Measurements from ENCODE around the gene EEIG2. TPM values are rescaled to one million over a fixed set of nuclear protein-coding genes. Genes with fewer than 3 reads are reported as not detected.

Gene EEIG2
- polyA plus RNA-seq, 3 donors, result 1.8 to 17.5 (median 4.1) TPM

DNA sequence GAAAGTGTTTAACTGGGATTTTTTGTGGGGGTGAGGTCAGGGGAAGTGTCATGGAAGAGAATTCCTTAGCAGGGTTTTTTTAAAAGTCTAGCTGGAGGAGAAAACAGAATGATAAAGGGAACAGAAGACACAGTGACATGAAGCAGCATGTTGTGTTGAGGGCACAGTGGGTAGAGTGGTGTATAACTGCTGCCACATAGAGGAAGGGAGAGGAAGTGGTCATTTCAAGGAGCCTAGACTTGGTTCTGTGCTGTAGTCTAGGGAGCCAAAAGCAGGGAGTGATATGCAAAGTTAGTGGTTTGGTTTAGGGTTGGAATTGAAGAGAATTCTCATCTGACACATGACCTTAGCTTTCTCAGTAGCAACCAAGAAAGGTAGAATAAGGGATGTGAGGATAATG is 10.2 kb downstream of the EEIG2 start:
- H3K27ac ChIP-seq (ENCODE audit: low read depth, low read length), result no peak overlapping the region

DNA sequence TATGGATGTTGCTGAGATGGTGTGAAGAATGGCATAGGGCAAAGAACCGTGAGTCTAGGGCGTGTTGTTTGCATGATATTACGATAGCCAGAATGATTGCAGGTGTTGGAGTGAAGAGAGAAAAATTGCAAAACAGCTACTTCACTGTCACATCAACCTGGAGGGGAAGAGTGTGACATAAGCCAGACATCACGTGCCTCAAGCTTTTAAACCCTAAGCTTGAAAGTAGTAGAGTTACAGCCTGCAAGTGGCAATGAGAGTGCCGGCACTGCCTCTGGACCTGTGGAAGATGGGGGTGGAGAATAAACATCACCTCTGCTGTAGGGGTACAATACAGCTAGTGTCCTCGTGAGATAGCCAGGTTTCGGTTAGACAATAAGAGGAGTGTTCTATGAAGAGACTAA is 11.1 kb downstream of the EEIG2 start:
- 71 to 75% (median 73%) methylated on average over 7 of the region's 7 CpGs for WGBS, 3 donors
- H3K27ac ChIP-seq (ENCODE audit: low read depth, low read length), result no peak overlapping the region

- 84 to 92% (median 89%) methylated on average over 5 of the region's 5 CpGs for WGBS, 3 donors
- H3K27ac ChIP-seq (ENCODE audit: low read depth, low read length), result no peak overlapping the region
Measured at GRCh38 chr1:108572182-108572581, 12.3 kb downstream of the EEIG2 start.

DNA sequence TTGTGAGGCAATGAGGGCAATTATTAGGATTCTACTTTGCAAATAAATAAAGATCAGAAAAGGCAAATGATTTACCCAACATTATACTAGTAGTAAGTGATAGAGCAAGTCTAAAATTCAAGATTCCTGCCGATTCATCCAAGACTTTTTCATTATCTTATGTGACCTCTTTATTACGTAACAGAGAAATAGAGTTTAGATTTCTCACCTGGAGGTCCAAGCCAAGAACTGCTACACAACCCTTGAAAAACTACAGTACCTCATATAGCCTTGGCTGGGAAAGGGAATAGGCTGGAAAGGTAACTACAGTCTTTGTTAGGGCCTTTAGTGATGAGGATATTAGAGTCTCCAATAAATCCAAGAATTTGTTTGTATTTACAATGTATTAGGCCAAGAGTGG is 13.3 kb downstream of the EEIG2 start:
- 90 to 97% (median 96%) methylated on average over 2 of the region's 2 CpGs for WGBS, 3 donors
- no peak overlapping the region for H3K27ac ChIP-seq (ENCODE audit: low read depth, low read length)

GRCh38 chr1:108574008-108574407 is 14.1 kb downstream of the EEIG2 start:
- no peak overlapping the region for H3K27ac ChIP-seq (ENCODE audit: low read depth, low read length)

- no peak overlapping the region for H3K27ac ChIP-seq (ENCODE audit: low read depth, low read length)
Measured at GRCh38 chr1:108575375-108575774, 15.5 kb downstream of the EEIG2 start.

- 59 to 71% (median 63%) methylated on average over 4 of the region's 4 CpGs for WGBS, 3 donors
- no peak overlapping the region for H3K27ac ChIP-seq (ENCODE audit: low read depth, low read length)
Measured at GRCh38 chr1:108583757-108584427, 24.0 kb downstream of the EEIG2 start.

GRCh38 chr1:108584428-108584856 is 24.5 kb downstream of the EEIG2 start:
- H3K27ac ChIP-seq (ENCODE audit: low read depth, low read length), result no peak overlapping the region
- WGBS, 3 donors, result 17 to 48% (median 47%) methylated on average over 5 of the region's 5 CpGs

DNA sequence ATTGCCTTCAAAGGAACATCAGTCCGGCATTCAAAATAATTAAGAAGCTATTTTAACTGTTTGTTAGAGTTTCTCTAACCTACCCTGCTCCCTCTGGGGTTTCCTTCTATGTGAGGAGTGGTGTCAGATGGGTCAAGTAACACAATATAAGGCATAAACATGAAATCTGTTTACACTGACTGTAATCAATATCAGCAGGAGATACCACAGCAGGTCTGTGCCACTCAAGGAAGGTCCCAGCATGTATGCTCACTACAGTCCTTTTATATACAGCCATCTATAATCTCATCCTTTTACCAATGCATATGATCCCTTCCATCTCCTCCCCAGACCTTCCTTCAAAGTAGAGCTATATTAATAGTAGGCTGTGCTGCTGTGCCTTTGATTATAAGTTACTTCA is 25.4 kb downstream of the EEIG2 start:
- H3K27ac ChIP-seq (ENCODE audit: low read depth, low read length), result no peak overlapping the region
- WGBS, 3 donors, result 47 to 78% (median 72%) methylated on average over 1 of the region's 1 CpG

GRCh38 chr1:108590441-108590840 is 30.5 kb downstream of the EEIG2 start:
- no peak overlapping the region for H3K27ac ChIP-seq (ENCODE audit: low read depth, low read length)
- 5 to 41% (median 7%) methylated on average over 2 of the region's 2 CpGs for WGBS, 3 donors

DNA sequence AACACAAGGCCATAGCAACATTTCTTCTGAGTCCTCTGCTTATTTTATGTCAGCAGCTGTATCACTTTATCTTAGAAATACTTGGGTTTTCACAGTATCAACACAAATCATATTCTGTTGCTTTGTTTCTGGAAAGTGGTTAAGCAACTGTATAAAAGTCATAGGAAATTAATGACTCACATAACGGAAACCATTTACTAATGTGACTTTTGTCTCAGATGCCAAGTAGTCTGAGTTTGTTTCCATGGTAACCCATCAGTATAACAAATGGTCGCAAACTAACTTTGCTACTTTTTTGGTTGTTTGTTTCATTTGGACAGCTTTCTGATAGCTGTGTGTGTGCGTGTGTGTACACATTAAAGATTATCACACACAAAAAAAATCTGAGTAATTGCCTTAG is 31.1 kb downstream of the EEIG2 start:
- 2 to 7% (median 2%) methylated on average over 3 of the region's 3 CpGs for WGBS, 3 donors
- no peak overlapping the region for H3K27ac ChIP-seq (ENCODE audit: low read depth, low read length)

DNA sequence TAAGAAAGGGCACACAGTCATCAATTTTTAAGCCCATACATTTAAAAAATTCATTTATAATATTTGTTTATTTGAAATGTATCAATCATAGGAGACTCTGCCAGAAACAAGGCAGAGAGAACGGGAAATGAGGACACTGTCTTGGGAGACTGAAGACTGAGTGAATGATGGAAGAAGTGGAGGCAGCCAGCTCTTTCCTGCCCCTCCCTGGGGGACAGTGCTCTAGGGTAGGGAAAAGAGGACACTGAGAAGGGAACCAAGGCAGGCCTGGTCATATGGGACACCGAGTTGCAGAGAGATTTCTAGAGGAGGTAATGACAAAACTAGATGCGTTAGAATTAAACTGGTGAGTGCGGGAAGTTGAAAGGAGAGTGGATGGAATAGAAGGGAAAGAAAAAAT is 31.6 kb downstream of the EEIG2 start:
- peak overlapping the region; percentile 94 for H3K27ac ChIP-seq (ENCODE audit: low read depth, low read length)
- 60 to 71% (median 60%) methylated on average over 4 of the region's 4 CpGs for WGBS, 3 donors

DNA sequence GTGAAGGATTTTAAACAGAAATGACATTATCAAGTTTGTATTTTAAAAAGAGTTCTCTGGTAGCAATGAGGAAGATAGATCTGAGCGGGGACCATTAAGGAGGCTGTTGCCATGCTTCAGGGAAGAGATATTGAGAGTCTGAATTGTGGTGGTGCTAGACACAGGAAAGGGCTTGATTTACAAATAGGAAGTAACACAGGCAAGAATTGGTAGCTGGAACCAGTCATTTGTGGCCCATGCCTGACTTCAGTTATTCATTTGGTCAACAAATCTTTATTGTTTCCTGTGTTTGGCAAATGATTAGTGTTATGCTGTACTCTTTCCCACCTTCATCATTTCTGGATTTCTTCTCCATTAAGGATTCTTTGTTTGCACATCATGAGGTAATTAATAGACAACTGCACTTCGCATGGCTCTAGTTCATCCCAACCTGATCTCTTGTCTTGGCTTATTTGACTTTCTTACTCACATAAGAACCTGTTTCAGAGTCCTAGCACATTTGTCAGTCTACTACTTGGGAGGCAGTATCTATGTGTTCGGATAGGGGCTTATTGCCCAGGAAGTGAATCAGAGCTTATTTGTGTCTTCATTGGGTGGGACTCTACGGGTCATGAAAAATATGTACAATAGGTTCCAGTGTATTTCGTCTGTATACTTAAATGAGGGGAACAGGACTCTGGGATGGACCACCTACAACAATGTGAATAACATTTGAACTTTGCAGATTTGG is 32.3 kb downstream of the EEIG2 start:
- H3K27ac ChIP-seq (ENCODE audit: low read depth, low read length), result no peak overlapping the region
- 77 to 89% (median 82%) methylated on average over 5 of the region's 5 CpGs for WGBS, 3 donors

DNA sequence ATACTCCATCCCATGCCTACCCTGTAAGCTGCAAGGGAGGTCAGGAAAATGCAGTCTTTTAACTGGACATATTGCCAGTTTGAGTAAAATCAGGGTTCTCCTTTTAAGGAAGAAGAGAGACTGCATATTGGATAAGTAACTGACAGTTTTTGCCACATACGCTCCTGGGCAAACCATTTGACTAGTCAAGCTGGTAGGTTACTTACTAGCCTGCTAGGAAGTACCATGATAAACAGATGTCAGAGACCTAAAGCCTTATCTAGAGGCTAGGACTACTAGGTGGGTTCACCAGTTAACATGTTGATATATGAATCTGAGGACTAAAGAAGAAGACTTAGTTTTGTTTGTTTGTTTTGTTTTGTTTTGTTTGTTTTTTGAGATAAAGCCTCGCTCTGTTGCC is 33.5 kb downstream of the EEIG2 start:
- WGBS, 3 donors, result 84 to 93% (median 90%) methylated on average over 2 of the region's 2 CpGs
- H3K27ac ChIP-seq (ENCODE audit: low read depth, low read length), result no peak overlapping the region

GRCh38 chr1:108595507-108595906 is 35.6 kb downstream of the EEIG2 start:
- H3K27ac ChIP-seq (ENCODE audit: low read depth, low read length), result no peak overlapping the region
- WGBS, 3 donors, result 18 to 37% (median 33%) methylated on average over 2 of the region's 2 CpGs

GRCh38 chr1:108597041-108597440 is 37.1 kb downstream of the EEIG2 start:
- H3K27ac ChIP-seq (ENCODE audit: low read depth, low read length), result no peak overlapping the region

DNA sequence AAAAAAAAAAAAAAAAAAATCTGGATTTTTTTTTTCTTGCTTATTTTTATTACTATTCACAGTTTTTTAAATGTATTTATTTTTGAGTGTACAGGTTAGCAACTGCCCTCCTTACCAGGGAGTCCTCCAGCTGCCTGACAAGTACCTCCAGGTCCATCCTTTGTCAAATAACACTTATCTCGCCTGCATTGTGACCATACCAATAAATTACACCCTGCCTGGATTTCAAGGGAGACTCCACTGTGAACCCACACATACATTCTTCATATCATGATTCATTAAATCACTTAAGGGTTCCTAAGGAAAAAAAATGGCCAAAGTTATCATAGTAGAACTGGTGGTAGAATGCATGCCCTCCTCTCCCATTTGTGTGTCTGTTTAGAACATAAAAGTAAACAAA is 38.4 kb downstream of the EEIG2 start:
- 92 to 97% (median 94%) methylated on average over 1 of the region's 1 CpG for WGBS, 3 donors
- H3K27ac ChIP-seq (ENCODE audit: low read depth, low read length), result no peak overlapping the region

DNA sequence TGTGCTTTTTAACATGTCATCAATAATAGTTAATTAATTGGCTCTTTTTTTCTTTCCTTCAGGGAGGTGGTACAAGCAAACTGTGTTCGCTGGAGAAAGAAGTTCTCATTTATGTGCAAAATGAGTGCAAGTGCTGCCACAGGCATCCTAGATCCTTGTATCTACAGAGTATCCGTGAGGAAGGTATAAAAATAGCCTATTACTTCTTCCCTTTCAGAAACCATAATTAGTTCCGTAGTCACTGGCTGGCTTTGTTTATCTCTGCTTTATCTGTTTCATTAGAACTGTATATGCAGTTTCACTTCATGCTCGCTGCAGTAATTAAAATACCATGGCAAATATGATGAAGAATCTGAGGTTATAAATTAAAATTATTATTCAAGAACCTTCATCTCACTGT is 40.6 kb downstream of the EEIG2 start:
- WGBS, 3 donors, result 70 to 80% (median 73%) methylated on average over 4 of the region's 4 CpGs
- H3K27ac ChIP-seq (ENCODE audit: low read depth, low read length), result no peak overlapping the region

- WGBS, 3 donors, result 98 to 100% (median 100%) methylated on average over 1 of the region's 1 CpG
- H3K27ac ChIP-seq (ENCODE audit: low read depth, low read length), result no peak overlapping the region
Measured at GRCh38 chr1:108601708-108602410, 42.0 kb downstream of the EEIG2 start.

DNA sequence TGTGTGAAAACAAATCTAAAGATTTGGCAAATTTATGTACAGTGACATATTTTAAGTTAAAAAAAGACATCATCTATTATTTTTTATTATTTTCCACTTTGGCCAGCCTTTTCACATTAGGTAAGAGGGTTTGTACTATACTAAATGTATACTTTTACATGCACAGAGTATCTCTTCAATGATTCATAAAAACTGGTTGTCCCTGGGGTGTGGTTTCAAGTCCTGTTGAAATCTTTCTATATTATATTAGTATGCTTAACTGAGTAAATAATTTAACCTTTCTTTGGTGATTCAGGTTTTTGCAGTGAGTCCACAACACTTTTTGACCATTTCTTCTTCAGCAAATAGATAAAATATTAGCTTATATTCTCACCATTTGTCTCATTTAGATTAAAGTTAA is 45.7 kb downstream of the EEIG2 start:
- no peak overlapping the region for H3K27ac ChIP-seq (ENCODE audit: low read depth, low read length)

Measured in adipose tissue (tissue), 3 donors.